Jurkat, Clone E6-1 (cell line): ENCODE results near the gene ZMYM4.

ENCODE experiments used
- DNase-seq: peaks from one replicate; pipeline ENCODE4 v3.0.0-alpha.2; 2011; ENCODE audit warnings: low read depth, low spot score
- H3K4me3 ChIP-seq: 2 replicates; pipeline ENCODE4 v1.5.1; 2011; ENCODE audit warnings: mild to moderate bottlenecking, low read length, control low read depth, moderate library complexity

Gene ZMYM4

DNA sequence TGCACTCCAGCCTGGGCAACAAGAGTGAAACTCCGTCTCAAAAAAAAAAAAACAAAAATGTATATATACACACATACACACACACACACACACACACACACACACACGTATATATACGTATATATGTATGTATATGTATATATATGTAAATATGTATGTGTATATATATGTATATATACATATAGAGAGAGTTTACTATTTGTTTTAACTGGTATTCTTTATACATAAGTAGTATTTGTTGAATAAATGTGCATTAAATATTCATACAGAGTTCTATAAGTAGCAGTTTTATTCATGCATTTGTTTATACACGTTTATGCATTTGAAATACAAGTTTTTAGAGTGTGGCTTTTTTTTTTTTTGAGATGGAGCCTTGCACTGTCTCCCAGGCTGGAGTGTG lies 113.6 kb downstream of the ZMYM4 start:
- H3K4me3 ChIP-seq = no peak overlapping the region
- DNase-seq = no peak

GRCh38 chr1:35386290-35386689 lies 117.8 kb downstream of the ZMYM4 start:
- H3K4me3 ChIP-seq = no peak overlapping the region
- no peak for DNase-seq

DNA sequence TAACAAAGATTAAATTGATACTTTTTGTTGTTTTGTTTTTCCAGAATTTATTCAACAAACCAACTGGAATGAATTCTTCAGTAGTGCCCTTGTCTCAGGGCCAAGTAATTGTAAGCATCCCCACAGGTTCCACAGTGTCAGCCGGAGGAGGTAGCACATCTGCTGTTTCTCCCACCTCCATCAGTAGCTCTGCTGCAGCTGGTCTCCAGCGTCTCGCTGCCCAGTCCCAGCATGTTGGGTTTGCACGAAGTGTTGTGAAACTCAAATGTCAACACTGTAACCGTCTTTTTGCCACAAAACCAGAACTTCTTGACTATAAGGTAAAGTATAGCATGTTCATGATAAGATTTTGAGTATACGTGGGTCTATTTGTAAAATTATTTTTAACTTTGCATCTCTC lies 118.5 kb downstream of the ZMYM4 start:
- no peak overlapping the region for H3K4me3 ChIP-seq
- DNase-seq = no peak

GRCh38 chr1:35390600-35391494 lies 122.3 kb downstream of the ZMYM4 start:
- DNase-seq = no peak
- no peak overlapping the region for H3K4me3 ChIP-seq

GRCh38 chr1:35394386-35394785 lies 125.9 kb downstream of the ZMYM4 start:
- H3K4me3 ChIP-seq = no peak overlapping the region
- DNase-seq = no peak

DNA sequence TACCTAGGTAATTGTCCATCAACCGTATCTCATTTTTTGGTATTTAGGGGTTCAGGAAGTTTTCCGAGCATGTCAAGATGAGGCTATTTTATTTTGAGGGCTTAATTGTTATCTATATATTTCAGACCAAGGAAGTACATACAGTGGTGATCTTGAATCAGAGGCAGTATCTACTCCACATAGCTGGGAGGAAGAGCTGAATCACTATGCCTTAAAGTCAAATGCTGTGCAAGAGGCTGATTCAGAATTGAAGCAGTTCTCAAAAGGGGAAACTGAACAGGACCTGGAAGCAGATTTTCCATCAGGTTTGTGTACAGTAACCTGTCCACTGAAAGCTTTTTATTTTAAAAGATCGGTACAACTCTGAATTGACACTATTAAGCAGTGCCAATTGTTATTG lies 130.2 kb downstream of the ZMYM4 start:
- no peak for DNase-seq
- H3K4me3 ChIP-seq = no peak overlapping the region

DNA sequence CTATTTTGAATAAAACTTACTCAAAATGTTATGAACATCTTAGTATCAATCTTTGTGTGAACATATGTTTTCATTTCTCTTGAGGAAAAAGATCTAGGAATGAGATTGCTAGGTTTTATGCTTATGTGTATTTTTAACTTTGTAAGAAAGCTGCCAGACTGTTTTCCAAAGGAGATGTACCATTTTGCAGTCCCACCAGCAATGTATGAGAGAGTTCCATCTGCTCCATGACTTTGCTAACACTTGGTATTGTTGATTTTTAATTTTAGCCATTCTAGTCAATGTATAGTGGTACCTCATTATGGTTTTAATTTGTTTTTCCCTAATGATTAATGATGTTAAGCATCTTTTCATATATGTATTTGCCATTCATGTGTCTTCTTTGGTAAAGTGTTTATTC lies 132.5 kb downstream of the ZMYM4 start:
- no peak overlapping the region for H3K4me3 ChIP-seq
- no peak for DNase-seq

- H3K4me3 ChIP-seq = no peak overlapping the region
- no peak for DNase-seq
Measured at GRCh38 chr1:35406103-35406502, 137.6 kb downstream of the ZMYM4 start.

DNA sequence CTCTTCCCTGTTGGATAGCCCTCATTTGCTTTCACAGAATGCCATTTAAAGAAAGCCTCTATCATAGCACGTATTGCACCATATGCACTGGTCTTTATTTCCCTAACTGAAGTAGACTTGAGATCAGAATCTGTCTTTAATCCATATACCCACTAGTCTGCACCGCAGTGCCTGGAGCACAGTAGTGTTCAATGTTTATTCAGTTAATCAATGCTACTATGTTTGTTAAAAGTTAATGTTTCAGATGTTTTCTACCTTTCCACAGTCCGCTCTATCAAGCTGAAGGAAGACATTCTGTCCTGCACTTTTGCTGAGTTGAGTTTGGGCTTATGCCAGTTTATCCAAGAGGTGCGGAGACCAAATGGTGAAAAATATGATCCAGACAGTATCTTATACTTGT lies 139.2 kb downstream of the ZMYM4 start:
- DNase-seq = no peak
- no peak overlapping the region for H3K4me3 ChIP-seq

- no peak overlapping the region for H3K4me3 ChIP-seq
Measured at GRCh38 chr1:35408925-35409324, 140.4 kb downstream of the ZMYM4 start.

GRCh38 chr1:35426097-35426586 lies 157.6 kb downstream of the ZMYM4 start:
- no peak overlapping the region for H3K4me3 ChIP-seq
- DNase-seq = no peak

More at GRCh38 chr1:35408925-35409324, 140.4 kb downstream of the ZMYM4 start:
- no peak for DNase-seq

GRCh38 chr1:35428360-35428759 lies 159.9 kb downstream of the ZMYM4 start:
- H3K4me3 ChIP-seq = no peak overlapping the region
- DNase-seq = no peak

DNA sequence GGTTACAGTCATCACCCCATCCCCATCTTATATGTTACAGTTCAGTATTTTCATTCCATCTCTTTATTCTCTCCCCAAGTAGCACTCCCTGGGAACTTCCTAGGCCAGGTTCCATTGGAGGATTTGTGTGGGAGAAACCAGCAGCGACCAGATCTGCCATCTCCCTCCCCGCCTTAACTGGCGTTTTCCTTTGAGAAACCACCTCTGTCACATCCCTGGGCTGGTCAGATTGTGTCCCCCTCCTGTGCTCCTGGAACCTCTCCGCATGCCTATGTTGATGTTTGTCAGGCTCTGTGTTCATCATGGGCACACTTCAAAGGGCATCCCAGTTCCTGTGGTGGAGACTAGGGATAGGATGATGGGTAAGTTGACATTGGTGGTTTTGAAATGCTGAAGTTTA lies 162.3 kb downstream of the ZMYM4 start:
- H3K4me3 ChIP-seq = no peak overlapping the region
- no peak for DNase-seq

DNA sequence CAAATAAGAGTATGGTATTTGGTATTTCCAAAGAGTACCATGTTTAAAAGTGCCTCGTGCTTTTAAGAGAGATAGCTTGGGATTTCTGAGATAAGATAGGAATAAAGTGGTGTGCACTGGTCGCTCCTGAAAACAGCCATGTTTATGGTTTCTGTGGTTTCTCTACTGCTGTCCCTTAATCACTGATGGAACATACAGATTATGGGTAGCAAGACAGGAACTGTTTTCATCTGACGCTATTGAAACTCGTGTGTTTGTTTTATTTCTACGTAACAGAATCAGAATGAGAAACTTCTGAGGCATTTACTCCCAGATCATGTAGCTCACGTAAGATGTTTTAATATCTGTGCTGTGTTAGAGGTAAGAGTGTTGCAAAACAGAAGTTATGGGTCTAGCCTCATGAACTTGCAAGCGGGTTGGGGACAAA lies 162.7 kb downstream of the ZMYM4 start:
- no peak for DNase-seq

GRCh38 chr1:35432231-35432630 lies 163.7 kb downstream of the ZMYM4 start:
- H3K4me3 ChIP-seq = no peak overlapping the region

More for the DNA sequence above, 162.7 kb downstream of the ZMYM4 start:
- H3K4me3 ChIP-seq = no peak overlapping the region

GRCh38 chr1:35433714-35434113 lies 165.2 kb downstream of the ZMYM4 start:
- no peak for DNase-seq
- no peak overlapping the region for H3K4me3 ChIP-seq

More at GRCh38 chr1:35432231-35432630, 163.7 kb downstream of the ZMYM4 start:
- no peak for DNase-seq

DNA sequence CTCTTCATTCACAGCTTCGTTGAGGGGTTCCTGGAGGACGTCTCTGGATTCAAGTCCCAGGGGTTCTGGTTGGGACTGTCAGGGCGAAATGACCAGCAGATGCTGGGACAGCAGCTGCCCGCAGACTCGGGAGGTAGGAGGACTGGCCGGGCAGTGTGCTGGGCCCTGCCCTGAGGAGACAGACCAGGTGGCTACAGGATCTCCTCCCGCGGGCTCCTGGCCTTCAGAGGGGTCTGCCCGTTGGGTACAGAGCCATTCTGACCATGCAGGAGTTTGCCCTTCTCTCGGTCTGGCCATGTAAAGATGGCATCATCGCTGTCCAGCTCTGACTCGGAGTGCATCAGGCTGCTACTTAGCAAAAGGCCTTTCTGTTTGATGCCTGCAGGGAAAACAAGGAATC lies 166.2 kb downstream of the ZMYM4 start:
- no peak overlapping the region for H3K4me3 ChIP-seq
- DNase-seq = no peak

DNA sequence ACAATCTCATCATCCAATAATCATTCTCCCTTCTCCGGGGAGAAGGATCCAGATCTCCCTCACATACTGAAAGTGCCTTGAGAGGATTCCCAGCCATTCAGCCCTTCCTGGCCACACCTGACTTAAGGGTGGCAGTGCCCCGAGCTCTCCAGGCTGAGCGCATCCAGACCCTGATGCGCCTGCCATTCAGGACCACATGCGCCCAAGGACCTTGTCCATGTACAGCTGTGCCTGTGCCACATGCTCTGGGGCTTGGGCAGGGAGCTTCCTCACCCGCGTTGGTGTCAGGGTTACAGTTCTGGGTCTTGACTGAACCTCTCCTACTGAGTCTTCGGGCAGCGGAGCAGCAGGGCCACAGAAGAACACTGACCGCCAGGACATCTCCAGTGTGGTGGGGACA lies 167.6 kb downstream of the ZMYM4 start:
- H3K4me3 ChIP-seq = no peak overlapping the region
- no peak for DNase-seq

GRCh38 chr1:35437200-35437599 lies 168.7 kb downstream of the ZMYM4 start:
- H3K4me3 ChIP-seq = no peak overlapping the region
- DNase-seq = no peak

GRCh38 chr1:35439626-35440025 lies 171.1 kb downstream of the ZMYM4 start:
- H3K4me3 ChIP-seq = no peak overlapping the region
- no peak for DNase-seq
